ENCODE measurements around the gene RNF10. TPM values are rescaled to one million over a fixed set of nuclear protein-coding genes. Genes with fewer than 3 reads are reported as not detected.

The RNF10 gene
- total RNA-seq, 1 experiment from 2014 or later = 166 TPM

DNA sequence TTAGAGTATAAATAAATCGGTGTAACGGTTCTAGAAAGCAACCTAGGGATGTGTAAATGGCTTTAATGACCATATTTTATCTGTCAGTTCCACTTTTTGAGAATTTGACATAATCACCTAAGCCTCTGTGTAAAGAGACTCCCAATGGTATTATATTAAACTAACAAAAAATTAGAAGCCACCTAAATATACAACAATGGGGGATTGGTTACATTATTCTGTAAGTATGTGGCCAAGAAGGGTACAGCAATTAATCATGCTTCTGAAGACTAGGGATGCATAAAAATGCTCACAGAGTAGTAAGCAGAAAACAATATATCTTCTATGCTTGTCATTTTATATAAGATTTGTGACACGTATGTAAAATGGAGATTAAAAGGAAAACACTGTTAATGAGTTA, 10.5 kb downstream of the RNF10 start:
- intact Hi-C loops (cut with micrococcal nuclease) = no loop called here

DNA sequence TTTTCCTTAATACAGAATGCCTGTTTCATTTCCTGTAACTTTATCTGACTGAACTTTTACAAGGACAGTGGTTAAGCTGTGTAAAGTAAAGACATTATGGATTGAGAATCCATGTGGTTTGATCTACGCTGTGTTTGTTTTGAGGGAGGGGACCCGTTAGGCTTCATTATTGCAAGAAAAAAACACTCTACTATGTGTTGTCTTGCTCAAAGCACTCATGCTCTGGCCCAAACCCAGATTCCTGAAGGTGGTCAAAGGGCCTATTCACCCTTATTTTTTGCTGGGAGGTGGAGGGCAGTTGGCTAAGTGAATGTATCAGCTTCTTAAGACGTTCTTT, 11.9 kb downstream of the RNF10 start:
- ChIA-PET CTCF (interaction anchor here (0.9 kb wide), 1 partner anchor 9 kb away, joined by 4 read pairs; no protein-coding TSS in a partner anchor), POLR2A (no interaction called here)
- no TSS peak for BruUV-seq (replicated peaks)
- Mint-ChIP-seq H3K4me3 (ENCODE audit: unreplicated experiment) (no peak overlapping the region), H3K36me3 (ENCODE audit: insufficient read depth, unreplicated experiment) (peaks cover 30% of the 10 kb centered on the region), H3K9me3 (ENCODE audit: unreplicated experiment) (no peaks in the 10 kb centered on the region), H3K4me1 (ENCODE audit: insufficient read depth, unreplicated experiment) (no peaks in the 10 kb centered on the region), H3K27ac (ENCODE audit: low read depth, unreplicated experiment) (no peak overlapping the region), H3K27me3 (ENCODE audit: insufficient read depth, unreplicated experiment) (no peaks in the 10 kb centered on the region)
- TF ChIP-seq, protein P1, sequence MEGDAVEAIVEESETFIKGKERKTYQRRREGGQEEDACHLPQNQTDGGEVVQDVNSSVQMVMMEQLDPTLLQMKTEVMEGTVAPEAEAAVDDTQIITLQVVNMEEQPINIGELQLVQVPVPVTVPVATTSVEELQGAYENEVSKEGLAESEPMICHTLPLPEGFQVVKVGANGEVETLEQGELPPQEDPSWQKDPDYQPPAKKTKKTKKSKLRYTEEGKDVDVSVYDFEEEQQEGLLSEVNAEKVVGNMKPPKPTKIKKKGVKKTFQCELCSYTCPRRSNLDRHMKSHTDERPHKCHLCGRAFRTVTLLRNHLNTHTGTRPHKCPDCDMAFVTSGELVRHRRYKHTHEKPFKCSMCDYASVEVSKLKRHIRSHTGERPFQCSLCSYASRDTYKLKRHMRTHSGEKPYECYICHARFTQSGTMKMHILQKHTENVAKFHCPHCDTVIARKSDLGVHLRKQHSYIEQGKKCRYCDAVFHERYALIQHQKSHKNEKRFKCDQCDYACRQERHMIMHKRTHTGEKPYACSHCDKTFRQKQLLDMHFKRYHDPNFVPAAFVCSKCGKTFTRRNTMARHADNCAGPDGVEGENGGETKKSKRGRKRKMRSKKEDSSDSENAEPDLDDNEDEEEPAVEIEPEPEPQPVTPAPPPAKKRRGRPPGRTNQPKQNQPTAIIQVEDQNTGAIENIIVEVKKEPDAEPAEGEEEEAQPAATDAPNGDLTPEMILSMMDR (IDR thresholded peaks at IDR 0.05; ENCODE audit: unreplicated experiment) = no peak
- no peak for DNase-seq (ENCODE audit: unreplicated experiment)
- intact Hi-C loops (cut with micrococcal nuclease) = no loop called here

More for the DNA sequence above, 10.5 kb downstream of the RNF10 start:
- Mint-ChIP-seq H3K9me3 (ENCODE audit: unreplicated experiment) (no peaks in the 10 kb centered on the region), H3K4me3 (ENCODE audit: unreplicated experiment) (no peak overlapping the region), H3K4me1 (ENCODE audit: insufficient read depth, unreplicated experiment) (no peaks in the 10 kb centered on the region), H3K27ac (ENCODE audit: low read depth, unreplicated experiment) (no peak overlapping the region), H3K27me3 (ENCODE audit: insufficient read depth, unreplicated experiment) (no peaks in the 10 kb centered on the region), H3K36me3 (ENCODE audit: insufficient read depth, unreplicated experiment) (peaks cover 33% of the 10 kb centered on the region)
- TF ChIP-seq, protein P1 (IDR thresholded peaks at IDR 0.05; ENCODE audit: unreplicated experiment) = no peak
- BruUV-seq (replicated peaks) = no TSS peak
- POLR2A ChIA-PET = interaction anchor here (1.3 kb wide), 1 partner anchor 15 kb away, joined by 3 read pairs; no protein-coding TSS in a partner anchor
- CTCF ChIA-PET = no interaction called here
- no peak for DNase-seq (ENCODE audit: unreplicated experiment)

DNA sequence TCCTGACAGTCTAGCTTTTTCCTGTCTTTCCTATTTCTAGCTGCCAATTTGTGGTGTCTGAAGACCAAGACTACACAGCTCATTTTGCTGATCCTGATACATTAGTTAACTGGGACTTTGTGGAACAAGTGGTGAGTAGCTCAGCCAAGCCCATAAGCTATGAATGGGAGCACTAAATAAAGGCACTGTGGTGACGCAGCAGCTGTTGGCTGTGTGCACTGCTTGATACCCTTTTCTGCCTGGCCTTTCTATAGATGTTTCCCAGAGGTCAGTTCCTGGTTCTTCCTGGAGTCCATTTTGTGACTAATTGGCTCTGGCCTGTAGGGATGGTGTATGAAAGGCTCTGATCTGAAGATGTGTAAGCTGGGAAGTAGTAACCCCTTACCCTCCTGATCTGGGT, 20.5 kb downstream of the RNF10 start:
- no peak for DNase-seq (ENCODE audit: unreplicated experiment)
- ChIA-PET POLR2A (interaction anchor here (1.0 kb wide), 1 partner anchor 26 kb away, joined by 3 read pairs; no protein-coding TSS in a partner anchor), CTCF (interaction anchor here (1.4 kb wide), 1 partner anchor 9 kb away, joined by 4 read pairs; no protein-coding TSS in a partner anchor)
- peaks cover 88% of the 10 kb centered on the region for H3K36me3 Mint-ChIP-seq (ENCODE audit: insufficient read depth, unreplicated experiment)
- no peak overlapping the region for H3K27ac Mint-ChIP-seq (ENCODE audit: low read depth, unreplicated experiment)
- no peaks in the 10 kb centered on the region for H3K9me3 Mint-ChIP-seq (ENCODE audit: unreplicated experiment)
- BruUV-seq (replicated peaks) = no TSS peak
- H3K27me3 Mint-ChIP-seq (ENCODE audit: insufficient read depth, unreplicated experiment) = no peaks in the 10 kb centered on the region
- TF ChIP-seq, protein P1 (IDR thresholded peaks at IDR 0.05; ENCODE audit: unreplicated experiment) = no peak
- H3K4me1 Mint-ChIP-seq (ENCODE audit: insufficient read depth, unreplicated experiment) = peaks cover 8% of the 10 kb centered on the region
- no peak overlapping the region for H3K4me3 Mint-ChIP-seq (ENCODE audit: unreplicated experiment)
- intact Hi-C loops (cut with micrococcal nuclease) = no loop called here

DNA sequence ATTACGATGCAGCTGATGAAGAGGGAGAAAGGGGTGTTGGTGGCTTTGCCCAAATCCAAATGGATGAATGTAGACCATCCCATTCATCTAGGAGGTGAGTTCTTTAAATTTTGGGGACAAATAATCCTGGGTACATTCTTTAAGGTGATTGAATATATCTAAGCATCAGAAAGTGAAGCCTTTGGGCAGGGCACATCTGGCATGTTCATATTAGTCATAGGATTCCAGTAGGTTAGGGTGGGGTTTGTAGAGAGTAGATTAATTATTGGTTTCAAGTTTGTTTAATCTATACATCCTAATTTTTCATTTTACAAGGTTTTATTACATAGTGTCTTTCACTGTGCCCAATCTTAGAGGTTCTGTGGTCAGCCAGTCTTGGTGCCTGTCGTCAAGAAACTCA, 23.4 kb downstream of the RNF10 start:
- H3K27me3 Mint-ChIP-seq (ENCODE audit: insufficient read depth, unreplicated experiment) = no peaks in the 10 kb centered on the region
- ChIA-PET CTCF (no interaction called here), POLR2A (no interaction called here)
- no peak overlapping the region for H3K4me3 Mint-ChIP-seq (ENCODE audit: unreplicated experiment)
- intact Hi-C loops (cut with micrococcal nuclease) = no loop called here
- peaks cover 8% of the 10 kb centered on the region for H3K4me1 Mint-ChIP-seq (ENCODE audit: insufficient read depth, unreplicated experiment)
- TSS peak; percentile 13 for BruUV-seq (replicated peaks)
- no peaks in the 10 kb centered on the region for H3K9me3 Mint-ChIP-seq (ENCODE audit: unreplicated experiment)
- H3K27ac Mint-ChIP-seq (ENCODE audit: low read depth, unreplicated experiment) = no peak overlapping the region
- peaks cover 98% of the 10 kb centered on the region for H3K36me3 Mint-ChIP-seq (ENCODE audit: insufficient read depth, unreplicated experiment)
- TF ChIP-seq, protein P1 (IDR thresholded peaks at IDR 0.05; ENCODE audit: unreplicated experiment) = no peak
- DNase-seq (ENCODE audit: unreplicated experiment) = no peak

Data from MCF 10A (cell line).